Inferior parietal cortex (tissue), 1 donor: ENCODE measurements around the gene RUFY4.
A peak's percentile ranks its signal among the peaks of the same experiment; 100 is the strongest.
"Not testable (repeated sequence)": the region's sequence is repeated elsewhere in the genome, so short reads cannot be mapped to it uniquely, and the experiment has no call there.

Experiments
- DNase-seq: peaks from one replicate; pipeline ENCODE4 v3.0.0-alpha.2; 2016; ENCODE audit errors: extremely low spot score

RUFY4 gene

DNA sequence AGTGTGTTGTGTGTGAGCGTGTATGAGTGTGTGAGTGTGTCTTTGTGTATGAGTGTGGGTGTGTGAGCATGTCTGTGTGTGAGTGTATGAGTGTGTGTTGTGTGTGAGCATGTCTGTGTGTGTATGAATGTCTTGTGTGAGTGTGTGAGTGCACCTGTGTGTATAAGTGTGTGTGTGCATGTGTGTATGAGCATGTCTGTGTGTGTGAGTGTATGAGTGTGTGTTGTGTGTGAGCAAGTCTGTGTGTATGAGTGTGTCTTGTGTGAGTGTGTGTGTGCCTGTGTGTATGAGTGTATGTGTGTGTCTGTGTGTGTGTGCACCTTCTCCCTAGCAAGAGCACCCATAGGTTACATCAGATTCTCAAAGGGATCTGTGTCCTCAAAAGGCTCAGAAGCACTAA lies 37.8 kb upstream of the RUFY4 start:
- DNase-seq, result no peak

DNA sequence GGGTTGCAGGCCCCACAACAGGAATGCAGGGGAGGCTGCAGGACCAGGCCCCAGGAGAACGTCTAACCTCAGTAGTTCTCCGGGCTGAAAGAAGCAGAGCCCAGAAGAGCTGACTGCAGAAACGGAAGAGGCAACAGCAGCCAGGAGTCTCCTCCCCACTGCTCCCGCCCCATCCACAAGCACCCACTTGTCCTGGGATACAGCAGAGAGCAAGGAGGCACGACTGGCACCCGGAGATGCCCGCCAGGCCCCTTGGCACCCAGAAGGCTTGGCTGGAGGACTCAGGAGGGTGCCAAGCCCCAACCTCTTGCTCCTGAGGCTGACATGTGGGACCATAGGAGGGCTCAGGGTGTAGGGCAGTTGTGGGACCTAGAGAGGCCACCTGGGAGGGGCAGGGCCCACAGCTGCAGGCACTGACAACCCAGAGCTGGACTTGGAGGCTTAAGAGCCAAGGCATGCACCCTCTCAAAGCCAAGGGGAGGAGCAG lies 37.2 kb upstream of the RUFY4 start:
- DNase-seq, result no peak

DNA sequence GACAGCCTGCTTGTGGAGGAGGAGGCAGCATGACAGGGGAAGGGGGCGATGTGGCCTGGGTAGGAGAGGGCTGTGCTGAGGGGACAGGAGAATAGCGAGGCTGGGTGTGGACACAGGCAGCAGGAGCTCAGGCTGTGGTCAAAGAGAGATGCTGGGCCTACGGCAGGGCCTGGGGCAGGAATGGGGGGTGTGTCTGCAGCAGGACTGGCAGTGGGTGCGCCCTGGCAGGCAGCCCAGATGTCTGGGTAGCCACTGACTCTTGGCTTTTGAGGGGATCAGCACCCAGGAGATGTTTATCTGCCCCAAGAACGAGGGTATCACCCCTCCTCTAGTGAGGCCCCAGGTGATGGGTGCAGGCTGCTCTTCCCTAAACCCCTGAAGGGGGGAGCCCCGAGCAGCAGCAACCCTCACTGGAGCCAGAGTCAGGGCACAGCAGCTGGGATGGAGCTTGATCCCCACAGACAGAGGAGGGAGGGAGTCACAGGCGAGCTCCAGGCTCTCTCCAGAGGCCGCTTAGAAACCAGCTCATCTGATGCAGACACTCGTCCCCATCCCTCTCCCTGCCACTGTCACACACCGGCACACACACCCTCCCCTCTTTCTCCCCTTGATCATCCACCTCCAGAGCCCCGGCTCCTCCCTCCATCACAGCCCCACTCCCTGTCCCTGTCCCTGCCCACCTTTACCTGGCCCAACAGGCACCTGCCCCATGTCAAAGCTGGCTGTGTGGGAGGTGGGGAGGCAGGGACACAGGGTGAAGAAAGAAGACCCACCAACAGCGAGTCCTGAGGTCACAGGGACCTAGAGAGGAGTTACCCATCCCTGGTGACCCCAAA lies 36.5 kb upstream of the RUFY4 start:
- DNase-seq, result no peak

DNA sequence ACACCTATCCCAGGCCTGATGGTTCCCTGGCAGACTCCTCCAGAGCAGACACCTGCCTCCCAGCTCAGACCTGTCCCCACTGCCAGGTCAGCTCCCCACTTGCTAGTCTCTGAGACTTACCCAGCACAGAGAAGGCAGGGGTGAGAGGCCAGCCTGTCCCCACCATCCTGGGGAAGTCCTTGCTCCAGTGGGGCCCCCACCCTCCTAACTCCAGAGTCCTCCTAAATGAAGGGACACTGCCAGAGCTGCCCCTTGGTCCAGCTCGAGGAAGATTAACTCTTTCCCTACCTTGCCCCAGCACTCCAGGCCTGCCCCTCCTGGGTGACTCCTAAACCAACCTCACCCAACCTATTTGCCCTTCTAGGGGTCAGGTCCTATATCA lies 35.9 kb upstream of the RUFY4 start:
- DNase-seq, result no peak

DNA sequence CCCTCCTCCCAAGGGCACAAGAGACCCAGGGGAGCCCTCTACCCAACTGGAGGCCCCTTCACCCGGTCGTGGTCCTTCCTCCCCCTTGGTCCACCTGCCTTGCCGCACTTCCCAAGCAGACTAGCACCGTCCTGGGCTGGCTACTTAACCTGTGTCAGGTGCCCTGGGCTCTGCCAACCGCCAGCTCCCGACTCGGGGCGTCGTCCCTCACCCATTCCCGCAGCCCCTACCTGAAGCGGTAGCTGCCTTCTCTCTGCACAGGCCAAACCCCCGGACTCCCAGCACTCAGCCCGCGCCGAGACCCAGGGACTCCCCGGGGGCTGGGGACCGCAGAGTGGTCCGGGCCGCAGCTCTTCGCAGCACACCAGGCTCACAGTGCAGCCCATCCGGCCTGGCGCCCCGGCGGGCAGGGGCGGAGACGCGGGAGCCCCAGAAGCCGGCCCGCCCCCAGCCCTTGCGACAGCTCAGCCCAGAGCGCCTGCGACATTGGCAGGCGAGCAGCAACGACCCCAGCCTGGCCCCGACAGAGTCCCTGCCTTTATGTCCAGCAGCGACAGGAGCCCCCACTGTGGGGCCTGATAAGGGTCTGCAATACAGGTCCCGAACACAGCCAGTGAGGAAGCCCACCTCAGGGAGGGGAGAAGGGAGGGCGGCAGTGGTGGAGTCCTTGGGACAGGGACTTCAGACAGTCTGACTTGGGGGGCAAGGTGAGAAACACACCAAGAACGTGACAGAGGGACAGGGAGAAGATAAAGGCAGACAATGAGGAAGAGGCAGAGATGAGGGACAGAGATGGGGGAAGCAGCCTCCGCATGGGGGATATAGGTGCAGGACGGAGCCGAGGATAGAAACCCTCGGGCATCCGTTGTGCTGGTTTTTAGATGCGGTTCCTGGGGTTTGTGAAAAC lies 35.2 kb upstream of the RUFY4 start:
- DNase-seq, result no peak

DNA sequence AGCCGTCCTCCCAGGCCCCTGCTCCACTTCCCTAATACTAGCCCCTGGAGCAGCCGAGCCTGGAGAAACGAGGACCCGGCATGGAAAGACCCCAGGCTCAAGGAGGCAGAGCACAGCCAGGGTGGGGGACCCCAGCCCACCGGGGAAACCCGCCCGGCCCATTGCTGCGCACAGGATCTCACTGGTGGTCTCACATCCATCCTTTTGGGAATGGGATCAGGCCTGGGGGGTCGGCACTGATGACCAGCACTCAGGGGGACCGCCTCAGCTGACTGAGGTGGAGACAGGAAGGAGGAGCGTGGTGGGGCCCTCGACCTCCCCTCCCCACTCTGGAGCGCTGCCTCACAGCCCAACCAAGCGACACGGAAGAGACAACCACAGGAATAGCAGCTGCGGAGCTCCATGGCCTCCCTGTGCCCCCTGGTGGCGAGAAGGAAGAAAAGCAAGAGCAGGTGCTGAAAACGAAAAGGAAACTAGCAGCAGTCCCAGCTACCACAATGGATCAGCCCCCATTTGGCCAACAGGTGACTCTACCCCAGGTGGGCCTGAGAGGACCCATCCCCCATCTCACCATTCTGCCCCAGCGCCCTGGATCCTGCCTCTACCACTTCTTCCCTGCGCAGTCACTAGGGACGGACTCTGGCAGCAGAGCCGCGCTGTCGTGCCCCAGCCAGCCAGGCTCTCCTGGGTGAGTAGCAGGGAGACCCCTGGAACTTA lies 34.4 kb upstream of the RUFY4 start:
- DNase-seq, result peak; percentile 71

DNA sequence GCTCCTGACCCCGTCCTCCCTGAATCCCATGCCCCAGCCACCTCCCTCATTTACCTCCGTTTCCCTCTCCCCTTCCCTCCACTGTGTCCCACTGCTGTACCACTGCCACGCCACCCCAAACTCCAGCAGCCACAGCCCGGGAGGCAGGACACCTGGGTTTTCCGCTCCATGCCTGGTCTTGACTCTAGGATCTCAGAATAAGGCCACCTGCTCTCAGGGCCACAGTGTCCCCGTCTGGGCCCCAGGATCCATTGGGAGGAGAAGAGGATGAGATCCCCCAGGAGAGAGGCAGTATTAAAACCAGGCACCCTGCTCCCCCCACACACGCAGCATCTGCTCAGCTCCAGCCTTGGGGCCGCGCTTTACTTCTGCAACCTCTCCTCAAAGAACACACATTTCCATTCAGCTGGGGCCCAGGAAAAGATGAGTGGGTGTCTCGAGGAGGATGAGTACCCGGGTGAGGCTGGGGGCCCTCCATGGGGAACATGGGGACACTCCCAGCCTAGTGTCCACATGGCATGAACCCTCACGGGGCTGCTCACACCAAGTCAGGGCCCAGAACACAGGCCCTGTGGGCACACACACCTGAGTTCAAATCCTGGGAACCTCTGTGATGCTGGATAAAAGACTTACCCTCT lies 33.5 kb upstream of the RUFY4 start:
- no peak for DNase-seq

DNA sequence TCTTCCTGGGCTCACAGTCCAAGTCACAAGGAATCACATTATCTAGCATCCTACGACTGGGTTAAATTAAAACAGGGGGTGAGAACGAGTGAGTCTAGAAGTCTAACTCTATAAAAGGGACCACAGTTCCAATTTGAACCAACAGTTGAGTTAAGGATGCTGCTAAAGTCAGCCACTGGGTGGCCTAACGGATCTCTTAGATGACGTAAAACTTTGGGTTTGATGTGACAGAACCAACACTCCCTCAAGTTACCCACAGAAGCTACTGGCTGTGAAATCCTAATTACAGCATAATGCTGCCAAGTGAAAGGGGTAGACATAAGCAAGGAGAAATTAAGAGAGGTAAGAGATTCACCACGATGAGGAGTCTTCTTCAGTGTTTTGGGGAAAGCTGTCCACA lies 32.7 kb upstream of the RUFY4 start:
- DNase-seq, result no peak

DNA sequence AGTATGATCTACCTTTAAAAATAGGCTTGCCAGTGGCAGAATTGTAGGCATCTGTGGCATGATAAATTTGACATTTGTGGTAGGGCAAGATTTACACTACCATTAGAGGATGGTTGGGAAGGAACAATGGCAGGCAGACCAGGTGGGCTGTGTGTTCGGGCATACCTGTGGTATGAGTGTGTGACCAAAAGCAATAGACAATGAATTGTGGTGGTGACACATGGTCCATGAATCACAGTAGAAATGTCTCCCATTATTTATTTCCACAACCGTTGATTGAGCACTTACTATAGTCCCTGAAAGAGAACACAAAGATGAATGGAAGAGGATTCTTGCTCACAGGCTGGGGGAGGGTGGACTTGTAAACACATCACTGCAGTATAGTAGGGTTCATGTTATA lies 29.9 kb upstream of the RUFY4 start:
- DNase-seq, result no peak

DNA sequence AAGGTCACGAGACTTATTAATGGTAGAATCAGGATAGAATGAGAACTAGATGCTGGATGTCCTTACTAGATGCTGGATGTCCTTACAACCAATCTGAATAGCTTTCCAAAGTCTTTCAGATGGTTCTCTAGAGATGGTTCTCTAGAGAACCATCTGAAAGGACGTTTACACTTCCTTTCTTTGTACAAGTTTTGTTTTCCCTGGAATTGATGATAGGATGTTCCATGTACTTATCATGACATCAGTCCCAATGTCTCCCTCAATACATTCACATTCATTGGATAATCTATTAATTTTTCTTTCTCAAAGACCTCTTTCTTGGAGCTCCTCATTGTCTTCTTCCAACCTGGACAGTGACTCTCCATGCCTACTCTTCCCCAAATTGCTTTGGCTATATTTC lies 28.2 kb upstream of the RUFY4 start:
- no peak for DNase-seq

DNA sequence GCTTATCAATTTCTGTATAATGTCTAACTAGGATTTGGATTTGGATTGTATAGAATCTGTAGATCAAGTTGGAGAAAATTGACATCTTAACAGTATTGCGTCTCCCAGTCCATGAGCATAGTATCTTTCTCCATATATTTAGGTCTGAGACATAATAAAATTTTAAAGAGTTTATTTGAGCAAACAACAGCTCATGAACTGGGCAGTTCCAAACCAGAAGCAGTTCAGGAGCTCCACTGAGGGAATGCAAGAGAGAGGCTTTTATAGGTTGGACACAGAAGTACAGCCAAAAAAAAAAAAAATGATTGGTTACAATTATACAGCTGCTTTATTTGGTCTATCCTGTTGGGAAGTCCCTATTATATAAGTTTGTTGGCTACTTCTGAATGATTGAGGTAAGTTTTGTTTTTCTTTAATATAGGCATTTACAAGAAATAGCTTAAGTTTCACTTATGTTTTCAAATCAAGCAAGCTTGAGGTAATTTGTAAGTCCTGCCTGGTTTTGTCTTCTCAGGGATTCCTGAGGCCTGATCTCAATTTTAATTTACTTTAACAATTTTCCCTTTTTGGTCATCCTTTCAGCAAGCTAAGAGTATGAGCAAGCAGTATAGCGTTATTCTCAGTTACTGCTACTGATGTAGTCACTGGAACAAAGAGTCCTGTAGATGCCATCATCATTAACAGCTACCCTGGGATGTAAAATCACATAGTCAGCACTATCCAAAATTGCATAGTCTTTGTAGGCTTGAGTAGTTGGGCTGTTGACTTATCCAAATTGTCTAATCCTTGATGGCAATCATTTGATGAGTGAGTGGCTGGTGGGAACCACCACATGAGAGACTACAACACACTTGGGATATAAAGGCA lies 27.5 kb upstream of the RUFY4 start:
- DNase-seq, result no peak

DNA sequence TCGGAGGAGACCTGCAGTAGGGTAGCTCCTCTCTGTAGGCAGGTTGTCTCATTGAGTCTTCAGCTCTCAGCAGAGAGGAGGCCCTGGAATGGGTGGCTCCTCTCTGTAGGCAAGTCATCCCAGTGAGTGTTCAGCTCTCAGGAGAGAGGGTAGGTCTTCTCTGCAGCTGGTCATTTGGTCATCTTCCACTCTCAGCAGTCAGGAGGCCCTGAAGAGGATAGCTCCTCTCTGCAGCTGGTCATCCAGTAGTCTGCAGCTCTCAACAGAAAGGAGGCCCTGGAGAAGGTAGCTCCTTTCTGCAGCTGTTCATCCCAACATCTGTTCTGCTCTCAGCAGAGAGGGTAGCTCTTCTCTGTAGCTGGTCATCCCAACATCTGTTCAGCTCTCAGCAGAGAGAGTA lies 26.0 kb upstream of the RUFY4 start:
- no peak for DNase-seq

DNA sequence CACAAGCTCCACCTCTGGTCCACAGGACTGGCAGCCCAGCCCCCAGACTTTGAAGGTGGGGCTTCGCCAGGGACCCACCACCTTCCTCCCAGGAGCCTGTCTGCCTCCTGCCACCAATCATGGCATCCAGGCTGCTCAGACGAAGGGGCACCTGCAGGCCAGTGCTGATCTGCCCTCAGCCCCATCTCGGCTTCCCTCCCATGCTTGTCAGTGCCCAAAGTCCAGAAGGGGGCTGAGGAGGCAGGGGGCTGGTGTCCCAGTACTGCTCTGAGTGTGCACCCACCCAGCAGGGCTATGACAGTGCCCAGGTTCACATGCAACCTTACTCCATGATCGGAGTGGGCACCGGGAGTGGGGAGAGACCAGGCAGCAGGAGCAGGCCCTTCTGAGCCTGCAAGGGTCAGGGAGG lies 25.3 kb upstream of the RUFY4 start:
- no peak for DNase-seq

DNA sequence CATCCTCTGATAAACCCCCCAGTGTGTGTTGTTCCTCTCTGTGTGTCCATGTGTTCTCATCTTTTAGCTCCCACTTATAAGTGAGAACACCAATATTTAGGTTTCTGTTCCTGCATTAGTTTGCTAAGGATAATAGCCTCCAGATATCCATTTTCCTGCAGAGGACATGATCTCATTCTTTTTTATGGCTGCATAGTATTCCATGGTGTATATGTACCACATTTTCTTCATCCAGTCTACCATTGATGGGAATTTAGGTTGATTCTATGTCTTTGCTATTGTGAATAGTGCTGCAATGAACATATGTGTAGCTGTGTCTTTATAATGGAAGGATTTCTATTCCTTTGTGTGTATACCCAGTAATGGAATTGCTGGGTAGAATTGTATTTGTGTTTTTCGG lies 24.5 kb upstream of the RUFY4 start:
- DNase-seq, result not testable (repeated sequence)

DNA sequence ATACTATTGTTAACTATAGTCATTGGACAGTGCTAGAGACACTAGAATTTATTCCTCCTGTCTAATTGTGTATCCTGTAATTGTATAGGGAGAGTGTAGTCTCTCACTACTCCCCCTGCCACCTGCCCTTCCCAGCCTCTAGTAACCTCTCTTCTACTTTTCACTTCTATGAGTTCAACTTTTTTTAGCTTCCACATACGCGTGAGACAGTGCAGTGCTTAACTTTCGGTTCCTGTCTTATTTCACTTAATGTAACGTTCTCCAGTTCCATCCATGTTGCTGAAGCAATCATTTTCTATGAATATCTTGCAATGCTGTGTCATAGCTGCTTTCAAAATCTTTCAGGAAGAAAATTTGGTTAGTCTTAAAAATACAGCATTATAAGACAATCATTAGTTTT lies 22.8 kb upstream of the RUFY4 start:
- no peak for DNase-seq

DNA sequence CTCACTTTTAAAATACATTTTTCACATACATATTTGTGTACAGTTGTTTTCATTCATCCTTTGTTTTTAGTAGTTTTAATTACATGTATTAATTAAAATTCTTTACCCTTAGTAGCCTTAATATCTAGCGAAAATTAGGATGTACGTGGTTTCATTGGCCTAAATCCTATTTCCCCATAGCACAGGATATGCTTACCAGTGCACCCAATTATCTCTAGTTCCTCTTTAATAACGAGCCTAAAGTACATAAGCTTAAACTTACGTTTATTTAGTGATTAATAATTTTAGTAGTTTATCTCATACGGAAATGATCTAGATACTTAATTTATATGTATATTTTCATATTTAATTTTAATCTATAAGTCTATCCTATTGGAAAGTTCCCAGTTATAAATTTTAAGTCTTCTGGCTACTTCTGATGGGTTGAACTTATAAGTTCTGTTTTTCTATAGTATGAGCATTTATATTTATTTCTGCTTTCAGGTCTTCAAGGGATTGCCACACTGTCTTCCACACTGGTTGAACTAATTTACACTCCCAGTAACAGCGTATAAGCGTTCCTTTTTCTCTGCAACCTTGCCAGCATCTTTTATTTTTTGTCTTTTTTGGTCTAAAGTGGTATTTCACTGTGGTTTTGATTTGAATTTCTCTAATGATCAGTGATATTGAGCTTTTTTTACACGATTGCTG lies 21.4 kb upstream of the RUFY4 start:
- no peak for DNase-seq

DNA sequence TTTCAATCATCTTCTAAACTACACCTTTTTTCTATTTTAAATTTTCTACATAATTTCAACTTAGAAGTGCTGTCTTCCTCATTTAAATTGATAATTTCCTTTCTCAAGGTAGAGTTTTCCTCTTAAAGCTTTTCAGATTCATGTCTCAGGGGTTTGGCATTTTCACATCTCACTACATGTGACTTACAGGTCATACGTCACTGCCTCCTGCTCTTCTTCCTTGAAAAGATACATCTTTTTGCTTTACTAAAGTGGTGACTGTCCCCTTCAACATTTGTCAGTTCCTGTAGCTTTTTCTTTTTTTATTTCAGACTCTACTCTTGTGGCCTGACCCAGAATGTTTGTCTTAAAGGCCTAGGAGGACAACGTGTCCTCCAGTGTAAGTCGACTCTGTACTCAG lies 17.1 kb upstream of the RUFY4 start:
- no peak for DNase-seq

DNA sequence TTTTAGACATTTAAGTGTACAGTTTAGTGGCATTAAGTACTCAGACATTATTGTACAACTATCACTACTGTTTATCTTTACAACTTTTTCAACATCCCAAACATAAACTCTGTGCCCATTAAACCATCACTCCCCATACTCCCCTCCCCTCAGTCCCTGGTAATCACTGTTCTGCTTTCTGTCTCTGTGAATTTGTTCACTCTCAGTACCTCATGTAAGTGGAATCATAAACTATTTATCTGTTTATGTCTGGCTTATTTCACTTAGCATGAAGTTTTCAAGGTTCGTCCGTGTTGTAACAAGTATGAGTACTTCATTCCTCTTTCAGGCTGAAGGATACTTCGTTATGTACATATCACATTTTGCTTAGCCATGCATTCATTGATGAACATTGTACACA lies 9.8 kb upstream of the RUFY4 start:
- no peak for DNase-seq

DNA sequence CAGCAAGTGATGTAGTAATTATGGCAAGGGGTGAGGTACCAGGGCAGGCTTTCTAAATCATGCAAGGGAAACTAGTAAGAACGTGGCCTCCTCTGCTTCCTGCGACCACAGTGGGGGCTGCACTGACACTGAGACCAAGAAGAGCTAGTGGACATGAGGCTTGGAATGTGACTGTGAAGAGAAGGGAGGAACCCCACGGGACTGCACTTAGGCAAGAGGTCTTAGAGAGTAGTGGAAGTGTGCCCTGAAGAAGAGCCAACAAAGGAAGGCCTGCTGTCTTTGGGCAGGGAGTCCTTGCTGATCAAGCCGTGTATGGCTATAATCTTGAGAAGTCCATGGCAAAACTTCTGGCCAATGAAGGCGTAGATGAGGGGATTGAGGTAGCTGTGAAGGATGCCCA lies 8.9 kb upstream of the RUFY4 start:
- DNase-seq, result no peak
